ENCODE results near the gene SPATA32.

SPATA32 gene

DNA sequence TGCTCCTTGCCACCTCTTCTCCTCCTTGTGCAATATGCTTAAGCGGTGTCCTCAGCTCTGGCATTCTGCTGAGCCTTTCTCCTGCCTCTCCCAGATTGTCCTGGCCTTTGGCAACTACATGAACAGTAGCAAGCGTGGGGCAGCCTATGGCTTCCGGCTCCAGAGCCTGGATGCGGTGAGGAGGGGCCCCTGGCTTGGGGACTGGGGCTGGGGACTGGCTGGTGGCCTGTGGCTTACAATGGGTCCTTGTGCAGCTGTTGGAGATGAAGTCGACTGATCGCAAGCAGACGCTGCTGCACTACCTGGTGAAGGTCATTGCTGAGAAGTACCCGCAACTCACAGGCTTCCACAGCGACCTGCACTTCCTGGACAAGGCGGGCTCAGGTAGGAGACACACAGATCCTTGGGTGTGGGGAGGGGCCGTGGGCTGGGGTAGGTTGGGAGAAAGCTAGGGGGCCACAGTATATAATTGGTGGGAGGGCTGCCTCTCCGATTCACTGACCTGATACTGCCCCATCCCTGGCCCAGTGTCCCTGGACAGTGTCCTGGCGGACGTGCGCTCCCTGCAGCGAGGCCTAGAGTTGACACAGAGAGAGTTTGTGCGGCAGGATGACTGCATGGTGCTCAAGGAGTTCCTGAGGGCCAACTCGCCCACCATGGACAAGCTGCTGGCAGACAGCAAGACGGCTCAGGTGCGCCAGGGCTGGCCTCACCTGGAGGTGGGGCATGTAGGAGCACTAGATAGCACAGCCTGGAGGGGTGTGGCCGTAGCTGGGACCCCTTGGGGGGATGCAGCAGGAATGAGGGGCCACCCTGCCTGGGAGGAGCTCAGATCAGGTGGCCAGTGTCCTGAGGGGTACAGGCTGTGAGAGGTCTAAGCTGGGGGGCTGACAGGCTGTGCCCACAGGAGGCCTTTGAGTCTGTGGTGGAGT, 16.9 kb downstream of the SPATA32 start:
- FAIRE-seq = no peak

DNA sequence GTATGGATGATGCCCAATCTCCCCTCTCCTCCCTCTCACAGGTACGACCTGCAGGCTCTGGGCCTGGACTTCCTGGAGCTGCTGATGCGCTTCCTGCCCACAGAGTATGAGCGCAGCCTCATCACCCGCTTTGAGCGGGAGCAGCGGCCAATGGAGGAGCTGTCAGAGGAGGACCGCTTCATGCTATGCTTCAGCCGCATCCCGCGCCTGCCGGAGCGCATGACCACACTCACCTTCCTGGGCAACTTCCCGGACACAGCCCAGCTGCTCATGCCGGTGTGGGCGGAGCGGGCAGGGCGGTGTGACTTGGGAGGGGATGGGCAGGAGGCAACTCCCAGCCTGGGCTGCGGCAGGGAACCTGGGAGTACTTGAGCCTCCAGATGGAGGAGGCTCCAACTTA, 18.1 kb downstream of the SPATA32 start:
- no peak for FAIRE-seq

DNA sequence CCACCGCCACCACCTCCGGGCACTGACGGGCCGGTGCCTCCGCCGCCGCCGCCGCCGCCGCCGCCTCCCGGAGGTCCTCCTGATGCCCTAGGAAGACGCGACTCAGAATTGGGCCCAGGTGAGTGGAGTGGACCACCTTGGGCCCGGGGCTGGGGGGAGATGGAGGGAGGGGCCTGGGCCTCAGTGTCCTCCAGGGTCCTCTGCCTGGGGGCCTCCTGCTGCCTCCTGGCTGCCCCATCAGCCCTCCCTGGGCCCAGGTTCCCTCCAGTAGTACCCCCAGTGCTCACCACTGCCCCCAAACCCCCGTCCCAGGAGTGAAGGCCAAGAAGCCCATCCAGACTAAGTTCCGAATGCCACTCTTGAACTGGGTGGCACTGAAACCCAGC, 19.9 kb downstream of the SPATA32 start:
- FAIRE-seq = no peak

DNA sequence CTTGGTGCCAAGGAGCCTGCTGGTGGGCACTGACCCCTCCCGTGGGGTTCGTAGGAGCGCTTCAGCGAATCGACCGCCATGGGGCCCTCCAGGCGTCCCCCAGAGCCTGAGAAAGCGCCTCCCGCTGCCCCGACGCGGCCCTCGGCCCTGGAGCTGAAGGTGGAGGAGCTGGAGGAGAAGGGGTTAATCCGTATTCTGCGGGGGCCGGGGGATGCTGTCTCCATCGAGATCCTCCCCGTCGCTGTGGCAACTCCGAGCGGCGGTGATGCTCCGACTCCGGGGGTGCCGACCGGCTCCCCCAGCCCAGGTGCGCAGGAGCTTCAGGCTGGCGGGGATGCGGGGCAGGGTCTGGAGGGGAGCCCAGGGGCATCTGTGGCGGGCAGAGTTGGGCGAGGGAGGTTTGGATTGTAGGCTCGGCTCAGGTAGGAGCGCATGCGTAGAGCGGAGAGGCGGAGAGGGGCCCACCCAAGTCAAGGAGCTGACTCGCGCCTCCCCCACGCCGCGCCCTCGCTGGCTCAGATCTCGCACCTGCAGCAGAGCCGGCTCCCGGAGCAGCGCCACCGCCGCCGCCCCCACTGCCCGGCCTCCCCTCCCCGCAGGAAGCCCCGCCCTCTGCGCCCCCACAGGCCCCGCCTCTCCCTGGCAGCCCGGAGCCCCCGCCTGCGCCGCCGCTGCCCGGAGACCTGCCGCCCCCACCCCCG, 20.4 kb downstream of the SPATA32 start:
- FAIRE-seq = no peak

DNA sequence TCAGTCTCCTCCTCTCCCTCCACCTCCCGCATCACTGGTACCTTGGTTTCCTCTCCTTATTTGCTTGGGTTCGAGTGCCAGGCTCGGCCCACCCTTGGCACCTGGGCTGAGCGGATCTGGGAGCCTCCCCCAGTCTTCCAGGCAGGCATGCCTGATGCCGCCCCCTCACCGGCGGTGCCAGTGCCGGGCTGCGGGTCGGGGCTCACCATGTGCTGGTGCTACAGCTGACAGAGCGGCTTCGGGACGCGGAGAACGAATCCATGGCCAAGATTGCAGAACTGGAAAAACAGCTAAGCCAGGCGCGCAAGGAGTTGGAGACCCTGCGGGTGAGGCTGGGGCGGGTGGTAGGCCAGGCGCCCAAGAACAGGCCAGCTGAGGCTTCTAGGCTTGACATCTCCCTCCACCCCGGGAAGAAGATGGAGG, 21.0 kb downstream of the SPATA32 start:
- FAIRE-seq = no peak

DNA sequence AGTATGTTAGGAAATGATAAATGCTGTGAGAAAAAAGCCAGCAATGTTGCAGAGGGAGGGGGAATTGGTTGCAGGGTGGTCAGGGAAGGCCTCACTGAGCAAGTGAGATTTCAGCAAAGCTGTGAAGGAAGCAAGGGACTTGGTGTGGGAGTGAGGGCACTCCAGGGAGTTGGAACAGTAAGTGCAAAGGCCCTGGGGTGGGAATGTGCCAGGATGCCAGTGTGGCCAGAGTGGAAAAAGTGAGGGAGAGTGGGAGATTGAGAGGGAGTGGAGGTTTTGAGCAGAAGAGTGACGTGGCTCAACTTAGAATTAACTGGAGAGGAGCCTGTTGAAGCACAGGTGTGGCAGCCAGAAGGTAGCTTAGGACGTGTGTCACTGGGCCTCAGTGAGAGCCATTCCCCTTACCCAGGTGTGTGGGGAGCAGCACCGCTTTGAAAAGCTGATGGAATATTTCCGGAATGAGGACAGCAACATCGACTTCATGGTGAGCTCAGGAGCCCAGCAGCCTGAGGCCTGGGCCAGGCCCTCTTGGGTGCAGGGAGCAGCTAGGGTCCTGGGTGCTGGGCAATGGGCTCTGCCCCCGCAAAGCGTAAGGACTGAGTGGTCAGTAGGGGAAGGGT, 23.6 kb downstream of the SPATA32 start:
- FAIRE-seq = no peak

DNA sequence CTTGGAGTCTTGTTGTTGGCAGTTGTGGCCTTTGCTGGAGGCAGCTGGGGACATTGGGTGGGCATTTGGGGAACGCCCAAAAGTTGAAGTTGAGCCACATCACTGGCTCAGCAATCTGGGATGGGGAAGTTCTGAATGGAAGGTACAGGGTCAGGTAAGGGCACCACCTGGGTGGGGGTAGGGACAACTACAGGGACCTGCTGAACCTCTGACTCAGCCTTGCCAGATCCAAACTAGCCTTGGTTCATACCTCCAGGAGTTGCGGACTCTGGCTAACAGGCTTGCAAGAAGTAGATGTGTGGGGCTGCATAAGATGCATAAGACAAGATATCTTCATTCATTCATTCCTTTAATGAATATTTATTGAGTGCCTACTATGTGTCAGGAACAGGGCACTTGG, 24.2 kb downstream of the SPATA32 start:
- FAIRE-seq = no peak

DNA sequence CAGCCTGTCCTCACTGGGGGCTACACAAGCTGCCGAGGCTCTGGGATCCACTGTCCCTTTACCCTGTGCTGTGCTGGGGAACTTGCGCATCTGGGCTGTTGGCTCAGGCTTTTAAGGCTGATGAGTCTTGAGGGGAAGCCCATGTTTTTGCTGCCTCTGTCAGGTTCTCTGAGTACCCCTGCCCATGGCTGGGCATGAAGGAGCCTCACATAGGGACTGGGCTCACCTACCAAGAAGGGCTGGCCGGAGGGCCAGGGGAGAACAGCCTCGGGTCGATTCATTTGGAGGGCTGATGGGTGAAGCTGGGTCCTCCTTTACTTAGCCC, 25.6 kb downstream of the SPATA32 start:
- no peak for FAIRE-seq

DNA sequence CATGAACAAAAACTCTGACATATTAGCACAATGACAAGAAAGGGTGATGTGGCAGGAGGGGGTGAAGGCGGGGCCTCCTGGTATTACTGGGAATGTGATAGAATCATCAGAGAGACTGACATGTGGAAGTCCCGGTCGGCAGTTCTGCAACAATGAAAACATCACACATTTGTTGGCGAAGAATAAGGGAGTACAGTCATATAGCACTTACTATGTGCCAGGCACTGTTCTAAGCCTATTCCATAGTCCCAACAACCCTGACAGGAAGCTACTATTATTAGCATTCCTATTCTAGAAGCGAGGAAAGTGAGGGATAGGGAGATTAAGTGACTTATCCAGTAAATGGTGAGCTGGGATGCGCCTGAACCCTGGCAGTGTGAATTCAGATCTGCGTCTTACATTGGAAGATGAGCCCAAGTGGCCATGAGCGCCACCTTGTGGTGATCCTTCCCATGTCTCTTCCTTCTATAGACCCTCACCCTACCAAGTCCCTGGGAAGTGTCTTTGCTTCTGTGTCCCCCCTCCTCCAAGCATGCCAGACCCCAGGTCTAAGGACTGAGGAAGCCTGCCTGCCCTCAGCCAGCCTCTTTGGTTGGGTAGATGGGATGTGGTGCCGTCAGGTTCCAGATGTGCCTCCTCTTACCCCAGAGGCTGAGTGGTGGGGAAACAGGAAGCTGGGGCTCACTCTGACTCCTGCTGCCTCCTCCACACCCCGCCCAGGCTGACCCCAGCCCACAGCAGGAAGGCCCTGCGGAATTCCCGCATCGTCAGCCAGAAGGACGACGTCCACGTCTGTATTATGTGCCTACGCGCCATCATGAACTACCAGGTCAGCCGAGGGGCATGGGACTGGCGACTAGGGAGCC, 26.2 kb downstream of the SPATA32 start:
- FAIRE-seq = no peak

DNA sequence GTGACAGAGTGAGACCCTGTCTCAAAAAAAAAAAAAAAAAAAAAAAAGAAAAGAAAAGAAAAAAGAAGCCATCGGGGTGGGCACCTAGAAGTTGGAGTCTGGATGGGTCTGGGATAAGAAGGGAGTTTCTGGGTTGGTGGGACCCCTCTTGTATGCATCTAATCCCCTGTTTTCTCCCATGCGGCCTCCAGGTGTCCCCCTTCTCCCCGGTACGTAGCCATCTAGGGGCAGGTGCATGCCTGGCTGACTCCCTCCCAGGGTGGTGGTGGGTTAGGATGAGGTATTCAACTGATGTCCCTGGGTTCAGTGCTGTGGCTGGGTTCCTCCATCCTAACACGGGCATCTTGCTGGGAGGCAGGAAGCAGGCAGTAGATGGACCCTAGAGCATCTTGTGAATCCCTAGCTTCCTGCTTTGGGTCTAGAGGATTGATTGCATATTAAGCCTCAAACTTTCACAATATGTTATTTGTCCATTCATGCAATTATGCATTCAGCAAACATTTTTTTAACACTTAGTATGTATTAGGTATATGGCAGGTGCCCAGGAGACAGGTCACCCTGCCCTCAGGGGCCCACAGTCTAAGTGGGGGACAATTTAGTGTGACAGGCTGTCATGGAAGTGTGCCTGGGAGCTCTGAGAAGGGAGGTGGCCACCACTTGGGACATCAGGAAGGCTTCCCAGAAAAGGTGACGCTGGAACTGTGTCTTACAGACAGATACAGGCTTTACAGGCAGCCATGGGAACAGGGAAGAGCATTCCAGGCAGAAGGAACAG, 27.1 kb downstream of the SPATA32 start:
- FAIRE-seq = no peak

DNA sequence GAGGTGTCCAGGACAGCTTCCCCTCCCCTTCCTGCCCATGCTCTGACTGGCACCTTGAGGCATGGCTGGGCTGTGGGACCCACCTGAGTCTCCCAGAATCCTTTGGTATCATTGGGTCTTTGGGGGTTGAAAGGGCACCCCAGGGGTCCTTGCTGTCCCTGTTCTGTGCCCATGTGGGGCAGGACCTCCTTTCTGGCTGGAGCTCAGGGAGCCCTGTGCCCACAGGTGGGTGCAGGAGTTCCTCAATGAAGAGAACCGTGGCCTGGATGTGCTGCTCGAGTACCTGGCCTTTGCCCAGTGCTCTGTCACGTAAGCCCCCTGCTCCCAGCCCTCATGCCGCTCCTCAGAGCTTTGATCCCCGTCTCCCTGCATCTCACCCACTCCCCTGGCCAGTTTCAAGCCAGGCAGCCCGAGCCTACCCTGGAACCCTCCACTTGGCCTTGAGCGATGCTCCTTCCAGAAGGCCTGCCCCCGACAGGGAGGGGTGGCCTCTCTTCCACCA, 28.4 kb downstream of the SPATA32 start:
- no peak for FAIRE-seq

DNA sequence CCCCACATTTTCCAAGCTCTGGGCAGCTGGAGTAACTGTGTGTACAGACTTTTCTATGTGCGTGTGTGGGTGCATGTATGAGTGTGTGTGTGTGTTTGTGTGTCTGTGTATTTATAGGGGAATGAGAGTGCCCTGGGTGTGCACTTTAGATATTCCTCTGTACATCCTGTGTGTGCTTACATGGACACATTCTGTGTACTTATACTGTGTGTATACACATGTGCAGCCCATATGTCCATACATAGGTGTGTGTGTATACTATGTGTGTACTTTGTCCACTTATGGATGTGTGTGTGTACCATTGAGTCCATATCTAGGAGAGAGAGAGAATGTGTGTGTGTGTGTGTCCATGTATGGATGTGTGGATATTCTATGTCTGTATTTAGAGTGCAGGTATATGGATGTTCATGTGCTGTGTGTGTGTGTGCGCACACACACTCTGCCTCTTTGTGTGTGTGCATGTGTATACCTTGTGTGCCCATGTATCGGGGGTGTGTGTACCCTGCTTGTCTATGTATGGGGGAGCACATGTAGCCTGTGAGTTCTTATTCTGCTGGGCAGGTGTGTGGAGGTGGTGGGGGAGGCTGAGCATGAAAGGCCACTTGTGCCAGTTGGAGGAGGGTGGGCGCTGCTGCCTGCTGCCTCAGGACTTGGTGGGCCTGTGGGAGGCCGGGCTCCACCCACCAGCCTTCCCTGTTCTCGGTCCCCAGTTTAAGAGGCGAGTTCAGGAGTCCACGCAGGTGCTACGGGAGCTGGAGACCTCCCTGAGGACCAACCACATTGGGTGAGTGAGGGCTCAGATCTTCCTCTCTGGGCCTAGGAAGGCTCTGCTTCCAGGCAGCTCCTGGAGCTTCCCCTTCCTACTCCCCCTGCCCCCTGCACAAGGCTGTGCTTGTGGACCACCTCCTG, 29.1 kb downstream of the SPATA32 start:
- FAIRE-seq = no peak

DNA sequence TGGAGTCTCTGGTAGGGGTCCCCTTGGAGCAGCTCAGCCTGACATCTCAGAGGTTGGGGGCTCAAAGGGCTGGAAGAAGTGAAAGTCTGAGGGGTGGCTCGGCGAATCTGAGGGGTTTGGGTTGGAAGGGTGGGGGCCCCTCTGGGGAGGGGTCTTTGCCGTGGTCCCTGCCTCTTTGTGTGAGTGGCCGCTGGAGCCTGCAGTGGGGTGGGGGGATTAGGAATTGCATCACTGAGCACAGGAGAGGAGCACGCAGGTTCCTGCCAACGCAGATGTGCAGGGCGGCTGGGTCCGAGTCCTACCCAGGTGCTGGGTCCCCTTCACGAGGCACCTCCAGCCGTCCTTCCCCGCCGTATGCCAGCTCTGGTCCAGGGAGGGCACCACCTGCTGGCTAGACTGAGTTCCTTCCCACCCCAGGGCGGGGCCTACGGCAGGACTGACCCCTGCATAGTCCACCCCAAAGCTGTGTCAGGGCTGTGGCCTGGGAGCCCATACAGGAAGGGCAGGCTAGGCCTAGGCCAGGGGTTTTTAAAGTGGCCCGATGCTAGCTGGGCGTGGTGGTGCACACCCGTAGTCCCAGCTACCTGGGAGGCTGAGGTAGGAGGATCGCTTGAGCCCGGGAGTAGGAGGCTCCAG, 30.3 kb downstream of the SPATA32 start:
- FAIRE-seq = no peak

DNA sequence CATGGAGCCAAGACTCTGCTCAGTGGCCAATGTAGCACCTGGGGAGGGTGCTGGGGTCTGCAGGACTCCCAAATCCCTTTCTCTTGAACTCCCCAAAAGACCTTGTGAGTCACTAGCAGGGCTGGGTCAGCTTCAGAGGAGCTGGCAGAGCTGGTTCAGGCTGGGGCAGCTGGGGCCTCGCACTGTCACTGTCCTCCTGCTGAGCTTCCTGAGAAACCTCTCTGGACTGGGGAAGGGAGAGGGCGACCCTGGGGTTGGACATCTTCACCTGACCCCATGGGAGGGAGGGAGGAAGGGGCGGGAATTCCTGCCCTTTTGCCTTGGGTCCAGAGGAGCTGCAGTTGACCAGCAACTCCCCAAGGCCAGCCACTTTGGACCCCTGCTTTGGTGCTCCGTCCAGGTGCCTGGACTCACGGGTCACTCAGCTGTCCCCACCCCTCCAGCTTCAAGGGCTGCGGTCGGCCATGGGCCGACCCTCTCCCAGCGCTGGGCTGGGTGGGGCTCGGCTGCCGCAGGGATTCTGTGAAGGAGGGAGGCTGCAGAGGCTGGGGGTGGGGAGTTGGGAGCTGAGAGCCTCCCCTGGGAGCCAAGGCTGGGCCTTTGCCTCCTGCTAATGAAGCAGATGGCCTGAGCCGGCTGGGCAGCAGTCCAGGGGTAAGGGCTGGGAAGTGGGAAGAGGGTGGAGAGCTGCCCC, 31.0 kb downstream of the SPATA32 start:
- no peak for FAIRE-seq

DNA sequence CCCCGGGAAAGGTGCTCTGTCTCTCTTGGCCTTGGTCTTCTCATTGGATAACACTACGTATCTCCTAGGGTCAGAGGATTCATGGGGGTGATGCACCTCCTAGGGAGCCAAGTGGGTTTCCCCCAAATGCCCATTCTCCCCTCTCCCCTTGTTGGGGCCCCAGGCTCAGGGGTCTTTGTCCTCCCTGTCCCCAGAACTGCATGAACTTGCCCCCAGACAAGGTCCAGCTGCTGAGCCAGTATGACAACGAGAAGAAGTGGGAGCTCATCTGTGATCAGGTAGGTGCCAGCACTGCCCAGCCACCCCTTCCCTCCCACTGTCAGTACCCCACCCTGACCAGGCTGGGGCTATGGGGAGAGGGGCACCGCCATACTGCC, 31.5 kb downstream of the SPATA32 start:
- FAIRE-seq = no peak

DNA sequence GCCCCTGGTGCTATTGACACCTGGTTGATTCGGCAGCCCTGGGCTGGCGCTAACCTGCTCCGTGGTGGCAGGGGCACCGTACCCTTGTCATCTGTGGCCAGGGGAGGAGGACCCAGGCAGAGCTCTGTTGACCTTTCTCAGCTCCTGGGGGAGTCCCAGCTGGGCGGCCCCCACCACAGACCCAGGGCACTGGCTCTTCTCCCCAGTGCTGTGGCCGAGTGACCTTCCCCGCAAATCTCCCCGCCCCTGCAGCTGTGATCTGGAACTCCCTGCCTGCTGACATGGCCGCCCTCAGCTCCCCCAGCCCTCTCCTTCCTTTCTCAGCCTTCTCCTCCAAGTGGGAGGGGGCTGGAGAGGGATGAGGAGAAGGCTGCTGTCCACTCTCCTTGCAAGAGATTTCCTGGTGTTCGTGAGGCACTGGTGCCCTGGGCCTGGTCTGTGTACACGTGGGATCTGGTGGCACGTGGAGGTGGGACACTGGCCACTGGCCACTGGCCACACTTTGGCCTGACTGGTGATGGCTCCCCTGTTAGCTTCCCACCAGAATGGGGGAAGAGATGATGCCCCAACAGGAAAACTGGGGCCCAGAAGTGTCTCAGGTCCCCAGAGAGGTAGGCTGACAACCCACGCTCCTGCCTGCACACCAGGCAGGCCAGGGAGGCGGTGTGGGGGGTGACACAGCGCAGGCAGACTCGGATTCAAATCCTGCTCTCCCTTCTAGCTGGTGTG, 32.0 kb downstream of the SPATA32 start:
- no peak for FAIRE-seq

DNA sequence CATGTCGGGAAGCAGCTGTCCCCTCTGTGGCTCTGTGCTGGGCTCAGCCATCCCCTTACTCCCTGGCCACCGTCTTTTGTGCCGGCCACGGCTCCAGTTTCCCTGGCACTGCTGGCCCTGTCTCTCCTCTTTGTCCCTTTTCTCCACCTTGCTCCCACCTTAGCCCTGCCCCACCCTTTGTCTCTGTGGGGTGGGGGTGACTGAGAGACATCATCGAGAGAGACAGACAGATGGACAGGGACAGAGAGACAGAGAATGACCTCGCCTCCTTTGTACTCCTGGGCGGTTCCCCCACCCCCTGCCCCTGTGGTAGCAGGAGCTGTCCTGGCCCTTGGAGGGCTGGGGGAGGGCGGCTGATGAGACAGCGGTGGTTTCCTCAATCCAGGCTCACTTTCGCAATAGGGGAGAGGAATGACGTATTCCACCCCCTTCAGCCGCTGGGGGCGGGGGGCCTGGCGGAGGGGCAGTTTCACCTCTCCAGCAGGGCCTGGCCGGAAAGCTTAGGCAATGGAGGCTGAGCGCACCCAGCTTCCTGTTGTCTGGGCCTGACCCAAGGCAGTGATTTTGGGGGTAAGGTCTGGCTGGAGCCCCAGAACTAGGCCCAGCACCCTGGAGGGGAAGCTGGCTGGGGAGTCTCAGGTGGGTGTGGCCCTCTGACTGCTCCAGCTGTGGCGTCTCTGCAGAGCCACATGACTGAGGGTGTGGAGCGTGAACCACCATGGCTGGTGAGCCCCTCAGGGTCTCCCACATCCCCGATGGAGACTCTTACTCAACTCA, 32.9 kb downstream of the SPATA32 start:
- FAIRE-seq = no peak

Measured in TTC549 (cell line).